ENCODE data around the gene TANC1.
A peak's percentile ranks its signal among the peaks of the same experiment; 100 is the strongest.

GRCh38 chr2:159168707-159169106, 200.3 kb downstream of the TANC1 start:
- TF ChIP-seq, protein P1, sequence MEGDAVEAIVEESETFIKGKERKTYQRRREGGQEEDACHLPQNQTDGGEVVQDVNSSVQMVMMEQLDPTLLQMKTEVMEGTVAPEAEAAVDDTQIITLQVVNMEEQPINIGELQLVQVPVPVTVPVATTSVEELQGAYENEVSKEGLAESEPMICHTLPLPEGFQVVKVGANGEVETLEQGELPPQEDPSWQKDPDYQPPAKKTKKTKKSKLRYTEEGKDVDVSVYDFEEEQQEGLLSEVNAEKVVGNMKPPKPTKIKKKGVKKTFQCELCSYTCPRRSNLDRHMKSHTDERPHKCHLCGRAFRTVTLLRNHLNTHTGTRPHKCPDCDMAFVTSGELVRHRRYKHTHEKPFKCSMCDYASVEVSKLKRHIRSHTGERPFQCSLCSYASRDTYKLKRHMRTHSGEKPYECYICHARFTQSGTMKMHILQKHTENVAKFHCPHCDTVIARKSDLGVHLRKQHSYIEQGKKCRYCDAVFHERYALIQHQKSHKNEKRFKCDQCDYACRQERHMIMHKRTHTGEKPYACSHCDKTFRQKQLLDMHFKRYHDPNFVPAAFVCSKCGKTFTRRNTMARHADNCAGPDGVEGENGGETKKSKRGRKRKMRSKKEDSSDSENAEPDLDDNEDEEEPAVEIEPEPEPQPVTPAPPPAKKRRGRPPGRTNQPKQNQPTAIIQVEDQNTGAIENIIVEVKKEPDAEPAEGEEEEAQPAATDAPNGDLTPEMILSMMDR (conservative IDR thresholded peaks at IDR 0.05; ENCODE audit: low read depth, low read length), result peak; percentile 31
- no peak for TF ChIP-seq POLR2A (IDR thresholded peaks at IDR 0.05; ENCODE audit: low read depth, low read length)
- TF ChIP-seq CHD1 (IDR thresholded peaks at IDR 0.05; ENCODE audit: low read depth, low read length), result no peak
- no peak for TF ChIP-seq RCOR1 (IDR thresholded peaks at IDR 0.05; ENCODE audit: insufficient replicate concordance, low read length)
- TF ChIP-seq, protein P2, sequence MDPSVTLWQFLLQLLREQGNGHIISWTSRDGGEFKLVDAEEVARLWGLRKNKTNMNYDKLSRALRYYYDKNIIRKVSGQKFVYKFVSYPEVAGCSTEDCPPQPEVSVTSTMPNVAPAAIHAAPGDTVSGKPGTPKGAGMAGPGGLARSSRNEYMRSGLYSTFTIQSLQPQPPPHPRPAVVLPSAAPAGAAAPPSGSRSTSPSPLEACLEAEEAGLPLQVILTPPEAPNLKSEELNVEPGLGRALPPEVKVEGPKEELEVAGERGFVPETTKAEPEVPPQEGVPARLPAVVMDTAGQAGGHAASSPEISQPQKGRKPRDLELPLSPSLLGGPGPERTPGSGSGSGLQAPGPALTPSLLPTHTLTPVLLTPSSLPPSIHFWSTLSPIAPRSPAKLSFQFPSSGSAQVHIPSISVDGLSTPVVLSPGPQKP (IDR thresholded peaks at IDR 0.05; ENCODE audit: borderline replicate concordance, low read depth, low read length), result no peak
- no peak for TF ChIP-seq USF2 (IDR thresholded peaks at IDR 0.05; ENCODE audit: low read depth, low read length)
- no peak for TF ChIP-seq CEBPB (IDR thresholded peaks at IDR 0.05; ENCODE audit: low read depth, low read length)
- TF ChIP-seq MAFK (IDR thresholded peaks at IDR 0.05; ENCODE audit: low read depth, low read length), result no peak
- TF ChIP-seq RAD21 (IDR thresholded peaks at IDR 0.05; ENCODE audit: low read length), result peak; percentile 43
- no peak for TF ChIP-seq RFX5 (IDR thresholded peaks at IDR 0.05; ENCODE audit: low read depth, low read length)
- TF ChIP-seq FOS (IDR thresholded peaks at IDR 0.05; ENCODE audit: low read depth, low read length), result no peak
- no peak for TF ChIP-seq MXI1 (IDR thresholded peaks at IDR 0.05; ENCODE audit: borderline replicate concordance, low read depth, low read length)
- peak; percentile 44 for TF ChIP-seq SMC3 (IDR thresholded peaks at IDR 0.05; ENCODE audit: low read depth, low read length)
- no peak for TF ChIP-seq BHLHE40 (IDR thresholded peaks at IDR 0.05; ENCODE audit: low read depth, low read length)

Data from IMR-90 (cell line).